ENCODE data around the gene TMEM87A. TPM values are rescaled to one million over a fixed set of nuclear protein-coding genes. Genes with fewer than 3 reads are reported as not detected.

Gene TMEM87A
- total RNA-seq, 2 donors from 2014 or later: 31.4 to 36.6 TPM

- Histone ChIP-seq H3K9me3 (no peaks in the 10 kb centered on the region), H3K27me3 (no peaks in the 10 kb centered on the region), H3K27ac (peak overlapping the region; percentile 94 to 98 (median 96)), H3K4me3 (peak overlapping the region in 1 of 2 donors; percentile 44), H3K4me1 (peaks cover 43% of the 10 kb centered on the region), H3K36me3 (replicated peaks in 1 of 2; ENCODE audit: insufficient read depth in 1 of 2, low read depth in 2 of 2) (no peaks in the 10 kb centered on the region)
- TF ChIP-seq POLR2A (IDR thresholded peaks at IDR 0.05): no peak
- WGBS, 2 donors: 42 to 54% methylated on average over 6 of the region's 6 CpGs
- intact Hi-C loops (cut with DNase I): no loop called here
- DNase-seq (peak in 1 of 4 donors; percentile 11), ATAC-seq (no peak)
Observed at GRCh38 chr15:42274702-42274989, 1.4 kb upstream of the TMEM87A start.

DNA sequence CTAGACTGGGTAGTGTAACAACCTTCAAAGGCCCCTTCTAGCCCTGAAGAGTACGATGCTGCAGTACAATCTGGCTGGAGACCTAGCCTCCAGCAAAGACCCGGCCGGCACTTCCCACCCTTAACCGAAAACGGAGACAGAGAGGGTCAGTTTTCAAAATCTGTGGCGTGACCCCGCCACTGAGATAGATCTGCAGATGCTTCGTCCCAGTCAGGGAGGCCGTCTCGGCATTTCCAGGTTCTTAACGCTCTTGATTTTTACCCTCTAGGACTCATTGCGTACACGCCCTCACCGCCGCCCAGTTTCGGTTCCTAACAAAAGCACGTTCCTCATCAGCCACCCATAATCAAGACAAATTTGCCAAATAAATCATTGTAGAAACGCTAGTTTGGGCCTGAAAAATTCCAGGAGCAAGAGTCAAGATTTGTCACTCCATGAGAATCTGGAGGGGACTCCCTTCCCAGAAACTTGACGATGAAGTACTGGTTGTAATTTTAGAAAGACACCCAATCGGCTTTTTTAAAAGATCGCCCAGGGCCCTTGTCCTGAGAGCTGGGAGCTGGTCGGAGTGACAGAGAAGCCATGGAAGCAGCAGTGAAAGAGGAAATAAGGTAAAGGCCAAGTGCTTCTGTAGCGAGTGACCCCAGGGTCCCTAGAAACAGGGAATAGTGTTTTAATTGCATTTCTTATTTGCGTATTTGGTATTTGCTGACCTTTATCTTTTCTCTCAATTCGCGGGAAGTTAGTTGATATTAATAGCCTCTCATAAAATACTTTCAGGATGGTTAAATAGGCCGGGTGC lies 868 bp upstream of the TMEM87A start:
- intact Hi-C loops (cut with DNase I): no loop called here
- H3K4me3 ChIP-seq: peak overlapping the region; percentile 44 to 58
- 0 to 3% methylated on average over 16 to 27 of the region's 27 CpGs for WGBS, 2 donors

DNA sequence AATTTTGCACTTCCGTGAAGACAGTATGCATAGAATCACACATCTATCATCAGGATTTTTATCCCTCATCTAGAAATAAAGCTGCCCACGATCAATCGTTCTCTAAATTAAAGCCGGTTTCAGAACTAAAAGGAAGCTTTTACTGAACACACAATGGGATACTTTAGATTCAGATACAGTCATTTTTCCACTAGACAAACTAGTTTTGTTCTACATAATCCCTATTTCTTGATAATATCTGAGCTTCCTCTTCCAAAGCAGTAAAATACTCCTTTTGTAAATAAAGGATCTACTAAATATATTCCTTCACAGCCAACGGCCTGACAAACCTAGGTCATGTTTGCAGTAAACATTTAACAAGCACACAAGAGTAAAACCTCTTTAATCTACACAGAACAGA lies 2.2 kb downstream of the TMEM87A start:
- Histone ChIP-seq H3K36me3 (replicated peaks in 1 of 2; ENCODE audit: insufficient read depth in 1 of 2, low read depth in 2 of 2) (peaks cover 0 to 5% of the 10 kb centered on the region in 2 donors), H3K4me1 (peaks cover 47% of the 10 kb centered on the region), H3K27ac (no peak overlapping the region), H3K4me3 (no peak overlapping the region), H3K27me3 (no peaks in the 10 kb centered on the region), H3K9me3 (no peaks in the 10 kb centered on the region)
- no peak for DNase-seq
- TF ChIP-seq, protein P1, sequence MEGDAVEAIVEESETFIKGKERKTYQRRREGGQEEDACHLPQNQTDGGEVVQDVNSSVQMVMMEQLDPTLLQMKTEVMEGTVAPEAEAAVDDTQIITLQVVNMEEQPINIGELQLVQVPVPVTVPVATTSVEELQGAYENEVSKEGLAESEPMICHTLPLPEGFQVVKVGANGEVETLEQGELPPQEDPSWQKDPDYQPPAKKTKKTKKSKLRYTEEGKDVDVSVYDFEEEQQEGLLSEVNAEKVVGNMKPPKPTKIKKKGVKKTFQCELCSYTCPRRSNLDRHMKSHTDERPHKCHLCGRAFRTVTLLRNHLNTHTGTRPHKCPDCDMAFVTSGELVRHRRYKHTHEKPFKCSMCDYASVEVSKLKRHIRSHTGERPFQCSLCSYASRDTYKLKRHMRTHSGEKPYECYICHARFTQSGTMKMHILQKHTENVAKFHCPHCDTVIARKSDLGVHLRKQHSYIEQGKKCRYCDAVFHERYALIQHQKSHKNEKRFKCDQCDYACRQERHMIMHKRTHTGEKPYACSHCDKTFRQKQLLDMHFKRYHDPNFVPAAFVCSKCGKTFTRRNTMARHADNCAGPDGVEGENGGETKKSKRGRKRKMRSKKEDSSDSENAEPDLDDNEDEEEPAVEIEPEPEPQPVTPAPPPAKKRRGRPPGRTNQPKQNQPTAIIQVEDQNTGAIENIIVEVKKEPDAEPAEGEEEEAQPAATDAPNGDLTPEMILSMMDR (IDR thresholded peaks at IDR 0.05): no peak
- no peak for TF ChIP-seq POLR2A (IDR thresholded peaks at IDR 0.05)
- no peak for ATAC-seq
- intact Hi-C loops (cut with DNase I): no loop called here
- WGBS, 2 donors: 58 to 61% methylated on average over 5 of the region's 5 CpGs

More for the DNA sequence above, 868 bp upstream of the TMEM87A start:
- Histone ChIP-seq H3K27me3 (no peaks in the 10 kb centered on the region), H3K9me3 (no peaks in the 10 kb centered on the region), H3K4me1 (peaks cover 46% of the 10 kb centered on the region), H3K27ac (peak overlapping the region; percentile 94 to 98 (median 96)), H3K36me3 (replicated peaks in 1 of 2; ENCODE audit: insufficient read depth in 1 of 2, low read depth in 2 of 2) (no peaks in the 10 kb centered on the region)
- peak; percentile 25 for ATAC-seq
- TF ChIP-seq, protein P1 (IDR thresholded peaks at IDR 0.05): no peak
- TF ChIP-seq POLR2A (IDR thresholded peaks at IDR 0.05): no peak
- DNase-seq: peak; percentile 53 to 70 (median 60)

DNA sequence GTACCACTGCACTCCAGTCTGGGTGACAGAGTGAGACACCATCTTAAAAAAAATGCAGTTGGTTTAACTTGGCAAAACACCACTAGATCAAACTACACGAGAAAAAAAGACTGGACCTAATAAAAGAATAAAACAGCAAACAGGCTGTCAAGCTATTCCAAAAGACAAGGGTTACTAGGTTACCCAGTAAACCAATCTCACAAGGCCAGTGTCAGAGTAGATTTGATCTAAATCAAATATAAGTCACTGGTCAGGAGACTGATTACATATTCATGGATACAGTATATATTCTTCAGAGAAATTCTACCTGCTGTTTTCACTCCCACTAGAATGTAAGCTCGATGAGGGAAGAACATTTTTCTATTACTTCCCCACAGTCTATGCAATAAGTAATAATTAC lies 2.7 kb downstream of the TMEM87A start:
- H3K4me1 ChIP-seq: peaks cover 43% of the 10 kb centered on the region
- ATAC-seq: no peak
- TF ChIP-seq POLR2A (IDR thresholded peaks at IDR 0.05): no peak
- TF ChIP-seq, protein P1 (IDR thresholded peaks at IDR 0.05): no peak
- H3K27me3 ChIP-seq: no peaks in the 10 kb centered on the region
- H3K36me3 ChIP-seq (replicated peaks in 1 of 2; ENCODE audit: insufficient read depth in 1 of 2, low read depth in 2 of 2): peaks cover 0 to 5% of the 10 kb centered on the region in 2 donors
- no peak for DNase-seq
- no peaks in the 10 kb centered on the region for H3K9me3 ChIP-seq
- H3K27ac ChIP-seq: no peak overlapping the region
- H3K4me3 ChIP-seq: no peak overlapping the region
- 45 to 82% methylated on average over 1 to 2 of the region's 2 CpGs for WGBS, 2 donors
- intact Hi-C loops (cut with DNase I): no loop called here

DNA sequence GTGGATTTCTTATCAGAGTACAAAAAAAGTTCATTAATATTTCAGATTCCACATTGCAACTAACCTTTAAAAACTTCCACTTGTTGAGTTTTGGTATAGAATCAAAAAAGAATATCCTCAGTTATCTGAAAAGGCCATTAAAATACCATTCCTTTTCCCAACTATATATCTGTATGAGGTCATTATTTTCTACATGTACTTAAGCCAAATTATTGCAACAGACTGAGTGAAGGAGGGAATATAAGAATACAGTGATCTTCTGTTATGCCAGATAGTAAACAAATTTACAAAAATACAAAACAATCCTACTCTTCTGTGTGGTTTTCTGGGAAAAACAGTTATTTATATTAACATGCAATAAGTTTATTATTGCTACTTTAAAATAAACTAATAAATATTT lies 5.9 kb downstream of the TMEM87A start:
- Histone ChIP-seq H3K27ac (no peak overlapping the region), H3K36me3 (replicated peaks in 1 of 2; ENCODE audit: insufficient read depth in 1 of 2, low read depth in 2 of 2) (peaks cover 7 to 12% of the 10 kb centered on the region in 2 donors), H3K27me3 (no peaks in the 10 kb centered on the region), H3K4me1 (peaks cover 28% of the 10 kb centered on the region), H3K4me3 (no peak overlapping the region), H3K9me3 (no peaks in the 10 kb centered on the region)
- no peak for ATAC-seq
- no peak for DNase-seq
- no peak for TF ChIP-seq POLR2A (IDR thresholded peaks at IDR 0.05)
- TF ChIP-seq, protein P1 (IDR thresholded peaks at IDR 0.05): no peak
- intact Hi-C loops (cut with DNase I): no loop called here

Measured in body of pancreas (tissue), 4 donors.